Adrenal gland (tissue), 5 donors: ENCODE data around the gene PLA2G4B.

Source experiments
- CTCF ChIP-seq, 6 experiments: fragments of 450-650 bp in 4 of 6; fragments of 200-600 bp in 2 of 6; sonication (generic) in 1 of 6; IDR thresholded peaks; 1 replicate in 5 of 6; 2 replicates in 1 of 6; pipeline versions ENCODE4 v1.5.1 to v1.8.0; 2016 to 2021; ENCODE audit warnings: antibody characterized with exemption in 6 of 6, mild to moderate bottlenecking in 2 of 6, moderate library complexity in 1 of 6
- POLR2A ChIP-seq, 2 donors: fragments of 450-650 bp; IDR thresholded peaks; one replicate each; pipeline ENCODE4 v1.6.1; 2017; ENCODE audit warnings: antibody characterized with exemption in 2 of 2, mild to moderate bottlenecking in 2 of 2, moderate library complexity in 1 of 2
- donor health status: DM: no; HTN: no; CAD: no.

- TF ChIP-seq CTCF (IDR thresholded peaks at IDR 0.05) (peak in 1 of 6 experiments; percentile 10), POLR2A (IDR thresholded peaks at IDR 0.05) (peak; percentile 40 to 88)
These were observed 10.5 kb upstream of the PLA2G4B start, which contains the start of gene JMJD7 for GRCh38 chr15:41827880-41828806.
